HG02588 (cell line): ENCODE measurements around the gene SNAI1.
A peak's percentile ranks its signal among the peaks of the same experiment; 100 is the strongest.
"Not testable (repeated sequence)": the region's sequence is repeated elsewhere in the genome, so short reads cannot be mapped to it uniquely, and the experiment has no call there.

ENCODE experiments used
- ATAC-seq: cut with Tn5 transposase; IDR thresholded peaks from one replicate; pipeline ENCODE4 v1.9.1; 2021; ENCODE audit warnings: mild to moderate bottlenecking, moderate library complexity; ENCODE audit not compliant: unreplicated experiment

Gene SNAI1

DNA sequence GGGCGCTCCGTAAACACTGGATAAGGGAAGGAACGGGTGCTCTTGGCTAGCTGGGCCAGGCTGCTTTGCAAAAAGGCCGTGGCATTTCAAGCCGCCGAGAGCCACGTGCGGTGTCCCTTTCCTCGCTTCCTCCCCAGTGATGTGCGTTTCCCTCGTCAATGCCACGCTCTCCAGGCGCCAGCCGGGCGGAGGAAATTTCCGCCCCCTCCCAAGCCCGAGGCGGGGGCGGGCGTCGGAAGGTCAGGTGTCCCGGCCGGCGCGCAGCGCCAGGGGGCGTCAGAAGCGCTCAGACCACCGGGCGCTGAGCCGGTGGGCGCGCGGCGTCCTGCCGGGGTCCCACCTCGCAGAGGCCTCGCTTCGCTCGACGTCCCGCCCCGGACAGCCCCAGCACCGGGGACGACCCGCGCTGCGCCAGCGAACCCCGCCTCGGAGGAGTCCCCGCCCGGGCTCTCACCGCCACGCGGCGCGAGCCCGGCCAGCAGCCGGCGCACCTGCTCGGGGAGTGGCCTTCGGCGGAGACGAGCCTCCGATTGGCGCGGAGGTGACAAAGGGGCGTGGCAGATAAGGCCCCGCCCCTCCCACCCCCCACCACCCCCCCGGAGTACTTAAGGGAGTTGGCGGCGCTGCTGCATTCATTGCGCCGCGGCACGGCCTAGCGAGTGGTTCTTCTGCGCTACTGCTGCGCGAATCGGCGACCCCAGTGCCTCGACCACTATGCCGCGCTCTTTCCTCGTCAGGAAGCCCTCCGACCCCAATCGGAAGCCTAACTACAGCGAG is at the start of gene SNAI1:
Gene SNAI1 (plus strand): TSS at position 635 of the 777 bp plus-strand sequence. CDS start 80 bp downstream, at position 715.
- ATAC-seq = peak; percentile 71

GRCh38 chr20:49935746-49936152 is 47.0 kb upstream of the SNAI1 start:
- ATAC-seq = peak; percentile 2

GRCh38 chr20:49936153-49937026 is 46.4 kb upstream of the SNAI1 start, which contains the start of gene RNF114:
TSS of gene RNF114 (plus strand) at chr20:49936397. CDS start at chr20:49936413, 16 bp downstream.
- ATAC-seq = peak; percentile 78

GRCh38 chr20:49937027-49937929 is 45.5 kb upstream of the SNAI1 start:
- no peak for ATAC-seq

- ATAC-seq = no peak
Measured at GRCh38 chr20:49938173-49939163, 44.3 kb upstream of the SNAI1 start.

GRCh38 chr20:49941456-49941855 is 41.3 kb upstream of the SNAI1 start:
- no peak for ATAC-seq

DNA sequence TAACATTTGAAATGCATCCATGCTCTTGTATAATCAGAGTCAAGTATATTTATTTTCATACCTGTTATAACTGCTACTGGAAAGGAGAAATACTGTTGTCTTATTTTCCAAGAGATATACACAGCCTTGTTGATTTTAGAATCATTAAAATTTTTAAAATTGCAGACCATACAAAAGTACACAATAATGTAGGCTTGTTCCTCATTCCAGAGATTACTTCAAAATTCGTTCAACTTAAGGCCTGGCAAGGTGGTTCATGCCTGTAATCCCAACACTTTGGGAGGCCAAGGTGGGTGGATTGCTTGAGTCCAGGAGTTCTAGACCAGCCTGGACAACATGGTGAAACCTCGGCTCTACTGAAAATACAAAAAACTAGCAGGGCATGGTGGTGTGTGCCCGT is 40.5 kb upstream of the SNAI1 start:
- no peak for ATAC-seq

DNA sequence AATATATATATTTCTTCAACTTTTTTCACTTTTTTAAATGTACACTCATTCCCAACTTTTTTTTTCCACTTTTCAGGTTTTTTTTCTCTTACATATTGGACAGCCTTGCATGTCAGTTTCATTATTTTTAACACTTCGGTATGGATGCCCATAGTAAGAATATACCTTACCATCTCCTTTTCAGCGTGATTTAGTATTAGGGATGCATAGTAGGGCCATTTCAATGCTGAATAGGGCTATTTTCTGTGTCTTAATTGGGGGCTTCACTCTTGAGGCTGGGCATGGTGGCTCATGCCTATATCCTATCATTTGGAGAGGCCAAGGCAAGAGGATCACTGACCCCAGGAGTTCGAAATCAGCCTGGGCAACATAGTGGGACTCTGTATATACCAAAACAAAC is 39.8 kb upstream of the SNAI1 start:
- no peak for ATAC-seq

DNA sequence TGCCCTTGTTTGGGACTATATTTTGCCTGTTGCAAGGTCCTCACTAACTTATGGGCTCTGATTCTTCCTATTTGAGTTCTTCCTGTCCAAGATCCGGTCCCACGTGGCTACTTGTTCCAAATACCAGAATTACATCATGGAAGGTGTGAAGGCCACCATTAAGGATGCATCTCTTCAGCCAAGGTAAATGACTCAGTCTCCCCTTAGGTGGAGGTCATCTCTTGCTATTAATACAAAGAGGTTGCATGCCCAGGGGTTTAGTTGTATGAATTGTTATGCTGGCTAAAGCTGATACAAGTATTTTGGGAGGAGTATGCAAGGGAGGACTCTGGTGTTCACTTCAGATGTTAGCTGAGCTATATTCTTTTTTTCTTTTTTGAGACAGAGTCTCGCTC is 37.5 kb upstream of the SNAI1 start:
- no peak for ATAC-seq

- ATAC-seq = no peak
Measured at GRCh38 chr20:49945701-49946477, 36.9 kb upstream of the SNAI1 start.

DNA sequence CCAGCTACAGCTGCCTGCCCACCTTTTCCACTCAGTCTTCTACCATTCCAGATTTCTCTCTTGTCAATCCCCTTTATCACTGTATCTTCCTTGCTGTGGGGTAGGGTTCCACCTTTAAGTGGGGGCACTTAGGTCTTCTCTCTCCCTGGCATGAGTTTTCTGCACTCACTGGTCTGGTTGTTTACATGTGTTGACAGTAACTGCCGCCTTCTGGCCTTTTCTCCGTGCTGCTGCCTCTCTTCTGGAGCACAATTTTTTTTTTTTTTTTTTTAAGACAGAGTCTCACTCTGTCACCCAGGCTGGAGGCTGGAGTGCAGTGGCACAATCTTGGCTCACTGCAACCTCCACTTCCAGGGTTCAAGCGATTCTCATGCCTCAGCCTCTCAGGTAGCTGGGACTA is 34.6 kb upstream of the SNAI1 start:
- ATAC-seq = no peak

DNA sequence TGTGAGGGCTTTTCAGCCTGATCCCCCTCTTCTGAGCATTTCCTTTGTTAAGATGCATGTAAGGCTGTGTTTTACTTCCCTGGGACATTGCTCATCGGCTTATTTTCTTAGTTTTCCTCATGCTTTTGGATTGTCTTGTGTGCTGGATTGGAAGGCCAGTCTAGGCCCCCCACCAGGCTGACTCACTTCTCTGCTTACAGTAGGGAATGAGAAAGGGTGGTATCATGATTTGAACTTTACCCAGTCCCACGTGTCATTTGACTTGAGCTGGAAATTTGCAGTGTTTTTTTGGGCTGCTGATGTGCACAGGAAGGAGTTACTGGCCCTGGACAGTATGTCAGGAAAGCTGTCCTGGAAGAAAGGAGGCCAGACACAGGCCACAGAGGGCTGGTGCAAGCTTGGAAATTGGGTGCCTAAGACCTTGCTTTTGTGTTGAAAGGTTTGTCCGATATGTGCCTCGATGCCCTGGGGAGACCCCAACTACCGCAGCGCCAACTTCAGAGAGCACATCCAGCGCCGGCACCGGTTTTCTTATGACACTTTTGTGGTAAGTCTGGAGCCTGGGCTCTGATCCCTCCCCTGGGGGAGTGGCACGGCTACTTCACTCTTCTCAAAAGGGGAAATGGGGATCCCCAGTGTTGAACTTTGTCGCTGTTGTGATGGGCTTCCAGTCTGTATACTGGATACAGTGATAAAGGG is 33.8 kb upstream of the SNAI1 start:
- ATAC-seq = no peak

DNA sequence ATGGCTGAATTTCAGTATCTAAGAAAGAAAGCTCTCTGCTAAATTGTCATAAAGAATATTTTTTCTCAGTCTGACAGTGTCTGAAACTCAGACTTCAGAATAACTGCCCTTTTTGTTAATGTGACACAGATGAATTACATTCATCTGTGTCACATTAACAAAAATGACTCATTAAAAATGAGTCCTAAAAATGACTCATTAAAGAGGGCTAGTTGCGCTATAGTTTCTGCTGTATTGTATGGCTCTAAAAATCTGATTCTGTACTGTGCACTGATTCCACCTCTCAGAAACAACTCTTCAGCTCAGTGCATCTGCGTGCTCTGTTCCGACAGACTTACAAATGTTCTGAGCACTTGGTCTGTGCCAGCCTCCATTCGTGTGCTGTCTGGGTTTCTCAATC is 31.6 kb upstream of the SNAI1 start:
- no peak for ATAC-seq

DNA sequence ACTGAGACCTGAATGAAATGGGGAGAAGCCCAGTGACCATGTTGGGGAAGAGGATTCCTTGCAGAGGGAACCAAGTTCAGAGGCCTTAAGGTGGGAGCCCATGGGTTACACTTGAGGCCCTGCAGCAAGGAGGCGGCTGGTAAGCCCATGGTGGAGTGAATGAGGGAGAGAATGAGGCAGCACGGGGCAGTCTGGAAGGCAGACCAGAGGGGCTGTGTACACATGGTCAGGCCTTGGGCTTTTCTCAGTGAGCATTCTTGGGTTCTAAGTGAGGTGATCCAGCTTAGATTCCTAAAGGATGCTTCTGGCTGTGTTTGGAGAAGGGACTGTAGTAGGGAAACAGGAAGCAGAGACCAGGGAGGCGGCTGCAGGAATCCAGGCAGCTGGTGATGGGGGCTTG is 27.6 kb upstream of the SNAI1 start:
- no peak for ATAC-seq

GRCh38 chr20:49955830-49956396 is 26.9 kb upstream of the SNAI1 start:
- not testable (repeated sequence) for ATAC-seq

- ATAC-seq = no peak
Measured at GRCh38 chr20:49956689-49957088, 26.1 kb upstream of the SNAI1 start.

DNA sequence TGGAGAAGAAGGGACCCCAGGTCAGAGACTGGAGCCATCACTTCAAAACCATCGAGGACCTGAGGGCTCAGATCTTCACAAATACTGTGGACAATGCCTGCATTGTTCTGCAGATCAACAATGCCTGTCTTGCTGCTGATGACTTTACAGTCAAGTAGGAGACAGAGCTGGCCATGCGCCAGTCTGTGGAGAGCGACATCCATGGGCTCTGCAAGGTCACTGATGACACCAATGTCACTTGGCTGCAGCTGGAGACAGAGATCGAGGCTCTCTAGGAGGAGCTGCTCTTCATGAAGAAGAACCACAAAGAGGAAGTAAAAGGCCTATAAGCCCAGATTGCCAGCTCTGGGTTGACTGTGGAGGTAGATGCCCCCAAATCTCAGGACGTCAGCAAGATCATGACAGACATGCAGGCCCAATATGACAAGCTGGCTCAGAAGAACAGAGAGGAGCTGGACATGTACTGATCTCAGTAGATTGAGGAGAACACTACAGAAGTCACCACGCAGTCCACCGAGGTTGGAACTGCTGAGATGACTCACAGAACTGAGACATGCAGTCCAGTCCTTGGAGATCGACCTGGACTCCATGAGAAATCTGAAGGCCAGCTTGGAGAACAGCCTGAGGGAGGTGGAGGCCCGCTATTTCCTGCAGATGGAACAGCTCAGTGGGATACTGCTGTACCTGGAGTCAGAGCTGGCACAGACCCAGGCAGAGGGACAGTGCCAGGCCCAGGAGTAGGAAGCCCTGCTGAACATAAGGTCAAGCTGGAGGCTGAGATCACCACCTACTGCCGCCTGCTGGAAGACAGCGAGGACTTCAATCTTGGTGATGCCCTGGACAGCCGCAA is 25.5 kb upstream of the SNAI1 start:
- ATAC-seq = not testable (repeated sequence)
